ENCODE measurements around the gene ADAMTSL3. TPM values are rescaled to one million over a fixed set of nuclear protein-coding genes. Genes with fewer than 3 reads are reported as not detected.

ADAMTSL3 gene
- total RNA-seq, 1 donor from 2014 or later, result 13.2 TPM

GRCh38 chr15:83880529-83880928 lies 226.6 kb downstream of the ADAMTSL3 start:
- no peak for TF ChIP-seq CTCF (IDR thresholded peaks at IDR 0.05; ENCODE audit: unreplicated experiment)
- Mint-ChIP-seq H3K4me1 (no peaks in the 10 kb centered on the region), H3K27me3 (ENCODE audit: low read depth) (peaks cover 16% of the 10 kb centered on the region), H3K9me3 (peaks cover 10% of the 10 kb centered on the region), H3K36me3 (no peaks in the 10 kb centered on the region), H3K27ac (no peak overlapping the region), H3K4me3 (no peak overlapping the region)
- DNase-seq (ENCODE audit: low spot score in 2 of 2, unreplicated experiment in 2 of 2), result no peak

GRCh38 chr15:83881156-83881555 lies 227.2 kb downstream of the ADAMTSL3 start:
- Mint-ChIP-seq H3K27ac (no peak overlapping the region), H3K9me3 (peaks cover 10% of the 10 kb centered on the region), H3K36me3 (no peaks in the 10 kb centered on the region), H3K4me1 (no peaks in the 10 kb centered on the region), H3K27me3 (ENCODE audit: low read depth) (peaks cover 15% of the 10 kb centered on the region), H3K4me3 (no peak overlapping the region)
- DNase-seq (ENCODE audit: low spot score in 2 of 2, unreplicated experiment in 2 of 2), result no peak
- TF ChIP-seq CTCF (IDR thresholded peaks at IDR 0.05; ENCODE audit: unreplicated experiment), result no peak

GRCh38 chr15:83886321-83886720 lies 232.4 kb downstream of the ADAMTSL3 start:
- no peak for TF ChIP-seq CTCF (IDR thresholded peaks at IDR 0.05; ENCODE audit: unreplicated experiment)
- no peak for DNase-seq (ENCODE audit: low spot score in 2 of 2, unreplicated experiment in 2 of 2)
- Mint-ChIP-seq H3K4me1 (no peaks in the 10 kb centered on the region), H3K4me3 (no peak overlapping the region), H3K27me3 (ENCODE audit: low read depth) (peaks cover 30% of the 10 kb centered on the region), H3K36me3 (no peaks in the 10 kb centered on the region), H3K9me3 (no peaks in the 10 kb centered on the region), H3K27ac (no peak overlapping the region)

- Mint-ChIP-seq H3K9me3 (no peaks in the 10 kb centered on the region), H3K4me3 (no peak overlapping the region), H3K27ac (no peak overlapping the region), H3K27me3 (ENCODE audit: low read depth) (peaks cover 30% of the 10 kb centered on the region), H3K4me1 (no peaks in the 10 kb centered on the region), H3K36me3 (no peaks in the 10 kb centered on the region)
- DNase-seq (ENCODE audit: low spot score in 2 of 2, unreplicated experiment in 2 of 2), result no peak
- no peak for TF ChIP-seq CTCF (IDR thresholded peaks at IDR 0.05; ENCODE audit: unreplicated experiment)
Measured at GRCh38 chr15:83887404-83887803, 233.5 kb downstream of the ADAMTSL3 start.

GRCh38 chr15:83887961-83888360 lies 234.0 kb downstream of the ADAMTSL3 start:
- no peaks in the 10 kb centered on the region for H3K4me1 Mint-ChIP-seq

More at GRCh38 chr15:83887961-83888360, 234.0 kb downstream of the ADAMTSL3 start:
- Mint-ChIP-seq H3K4me3 (no peak overlapping the region), H3K27ac (no peak overlapping the region), H3K36me3 (no peaks in the 10 kb centered on the region), H3K9me3 (no peaks in the 10 kb centered on the region), H3K27me3 (ENCODE audit: low read depth) (peaks cover 30% of the 10 kb centered on the region)
- DNase-seq (ENCODE audit: low spot score in 2 of 2, unreplicated experiment in 2 of 2), result no peak
- no peak for TF ChIP-seq CTCF (IDR thresholded peaks at IDR 0.05; ENCODE audit: unreplicated experiment)
